ENCODE measurements around the gene IFRD2.
"Not testable (repeated sequence)": the region's sequence is repeated elsewhere in the genome, so short reads cannot be mapped to it uniquely, and the experiment has no call there.

IFRD2 gene

GRCh38 chr3:50300681-50301254 lies 8.5 kb upstream of the IFRD2 start:
- no peak for DNase-seq

GRCh38 chr3:50299929-50300680 lies 7.9 kb upstream of the IFRD2 start:
- peak; percentile 39 for DNase-seq

- no peak for DNase-seq
Measured at GRCh38 chr3:50299638-50299928, 7.4 kb upstream of the IFRD2 start.

GRCh38 chr3:50298836-50299637 lies 6.8 kb upstream of the IFRD2 start, which contains the start of the genes HYAL3 and NAA80:
HYAL3 (minus strand) TSS chr3:50299405; CDS start chr3:50295602, 3,803 bp downstream.
NAA80 (minus strand) TSS chr3:50299405; CDS start chr3:50297463, 1,942 bp downstream.
- peak; percentile 99 for DNase-seq

- no peak for DNase-seq
Measured at GRCh38 chr3:50297896-50298725, 5.9 kb upstream of the IFRD2 start.

GRCh38 chr3:50297384-50297775 lies 5.2 kb upstream of the IFRD2 start:
- DNase-seq, result no peak

- DNase-seq, result no peak
Measured at GRCh38 chr3:50296721-50297383, 4.6 kb upstream of the IFRD2 start.

- no peak for DNase-seq
Measured at GRCh38 chr3:50295553-50296431, 3.6 kb upstream of the IFRD2 start.

- DNase-seq, result no peak
Measured at GRCh38 chr3:50294492-50295403, 2.5 kb upstream of the IFRD2 start.

GRCh38 chr3:50294089-50294488 lies 1.9 kb upstream of the IFRD2 start:
- DNase-seq, result no peak

GRCh38 chr3:50293079-50293801 lies 1.0 kb upstream of the IFRD2 start:
- no peak for DNase-seq

GRCh38 chr3:50290161-50290641 lies 2.0 kb downstream of the IFRD2 start:
- DNase-seq, result no peak

- no peak for DNase-seq
Measured at GRCh38 chr3:50289130-50289529, 3.1 kb downstream of the IFRD2 start.

- DNase-seq, result no peak
Measured at GRCh38 chr3:50288387-50289007, 3.7 kb downstream of the IFRD2 start.

- DNase-seq, result no peak
Measured at GRCh38 chr3:50287262-50287661, 5.0 kb downstream of the IFRD2 start.

GRCh38 chr3:50286322-50287227 lies 5.7 kb downstream of the IFRD2 start:
- DNase-seq, result no peak

GRCh38 chr3:50284121-50284520 lies 8.1 kb downstream of the IFRD2 start:
- not testable (repeated sequence) for DNase-seq

Data from fibroblast of skin of right quadriceps (primary cell).